HEK293 (cell line): Measurements from ENCODE around the gene CACHD1.

Experiments used
- CTCF ChIA-PET: fragments of 350-600 bp; formaldehyde crosslinking; extraction: SDS; loops from one replicate; lab custom pipeline; 2021; ENCODE audit warnings: antibody characterized with exemption; lab: Yijun Ruan, JAX
- POLR2A ChIA-PET: fragments of 300-600 bp; formaldehyde crosslinking; extraction: SDS; loops from one replicate; lab custom pipeline; 2020; ENCODE audit warnings: antibody characterized with exemption, inconsistent platforms; lab: Yijun Ruan, JAX
- H3K27ac ChIP-seq: fragments of 200-500 bp; sonication (Bioruptor generic); 2 replicates; pipeline ENCODE4 v1.5.1; 2014; ENCODE audit warnings: low read depth, low read length, control low read depth, inconsistent platforms; ENCODE audit errors: extremely low read depth
- H3K36me3 ChIP-seq, 2 experiments: fragments of 200-500 bp in 1 of 2; sonication (Bioruptor generic) in 1 of 2; 1 replicate in 1 of 2; 2 replicates in 1 of 2; pipeline ENCODE4 v1.5.1; 2014 to 2017; ENCODE audit warnings: inconsistent platforms in 2 of 2, low read length in 2 of 2; ENCODE audit not compliant: control insufficient read depth in 2 of 2, insufficient read depth in 1 of 2
- H3K4me1 ChIP-seq: fragments of 200-500 bp; sonication (Bioruptor generic); 2 replicates; pipeline ENCODE4 v1.5.1; 2014; ENCODE audit warnings: mild to moderate bottlenecking, low read length, inconsistent platforms; ENCODE audit not compliant: control insufficient read depth, insufficient read depth
- H3K4me3 ChIP-seq: 2 replicates; pipeline ENCODE4 v1.5.1; 2011; ENCODE audit warnings: low read depth, mild to moderate bottlenecking, control low read depth, low read length, moderate library complexity
- H3K9me3 ChIP-seq: fragments of 200-500 bp; sonication (Bioruptor generic); 2 replicates; pipeline ENCODE4 v1.5.1; 2014; ENCODE audit warnings: low read depth, low read length, inconsistent platforms; ENCODE audit not compliant: control insufficient read depth, insufficient read depth
- YY2 ChIP-seq: fragments of 450-650 bp; formaldehyde crosslinking; IDR thresholded peaks from 2 replicates; pipeline ENCODE4 v1.5.1; 2016; ENCODE audit warnings: missing biosample characterization, missing genetic modification characterization
- ZBTB7A ChIP-seq: fragments of 450-650 bp; formaldehyde crosslinking; IDR thresholded peaks from 2 replicates; pipeline ENCODE4 v1.5.1; 2016; ENCODE audit warnings: low read depth, missing biosample characterization, missing genetic modification characterization
- ZFP69B ChIP-seq: fragments of 450-650 bp; formaldehyde crosslinking; IDR thresholded peaks from 2 replicates; pipeline ENCODE4 v1.5.1; 2016; ENCODE audit warnings: missing biosample characterization, missing genetic modification characterization
- ZIC2 ChIP-seq: fragments of 450-650 bp; formaldehyde crosslinking; IDR thresholded peaks from 2 replicates; pipeline ENCODE4 v1.5.1; 2016; ENCODE audit warnings: missing biosample characterization, missing genetic modification characterization
- ZNF121 ChIP-seq: fragments of 450-650 bp; formaldehyde crosslinking; IDR thresholded peaks from 2 replicates; pipeline ENCODE4 v1.5.1; 2016; ENCODE audit warnings: missing biosample characterization, missing genetic modification characterization
- ZNF155 ChIP-seq: fragments of 450-650 bp; formaldehyde crosslinking; IDR thresholded peaks from 2 replicates; pipeline ENCODE4 v1.5.1; 2016; ENCODE audit warnings: missing biosample characterization, missing genetic modification characterization
- ZNF175 ChIP-seq: fragments of 450-650 bp; formaldehyde crosslinking; IDR thresholded peaks from 2 replicates; pipeline ENCODE4 v1.5.1; 2016; ENCODE audit warnings: missing biosample characterization, missing genetic modification characterization
- ZNF19 ChIP-seq: fragments of 450-650 bp; formaldehyde crosslinking; IDR thresholded peaks from 2 replicates; pipeline ENCODE4; 2016; ENCODE audit warnings: missing biosample characterization, missing genetic modification characterization, low read depth
- ZNF2 ChIP-seq: fragments of 450-650 bp; formaldehyde crosslinking; IDR thresholded peaks from 2 replicates; pipeline ENCODE4 v1.5.1; 2016; ENCODE audit warnings: missing biosample characterization, missing genetic modification characterization
- ZNF248 ChIP-seq: fragments of 450-650 bp; formaldehyde crosslinking; IDR thresholded peaks from 2 replicates; pipeline ENCODE4 v1.5.1; 2017; ENCODE audit warnings: missing biosample characterization, missing genetic modification characterization
- ZNF274 ChIP-seq, 2 experiments: fragments of 200-500 bp in 1 of 2; fragments of 450-650 bp in 1 of 2; sonication (Bioruptor generic) in 1 of 2; formaldehyde crosslinking in 1 of 2; IDR thresholded peaks; 2 replicates each; pipeline versions ENCODE4 v1.5.1 to v1.6.1; 2014 to 2016; ENCODE audit warnings: borderline replicate concordance in 1 of 2, inconsistent platforms in 1 of 2, low read length in 1 of 2, missing biosample characterization in 1 of 2, missing genetic modification characterization in 1 of 2
- ZNF280D ChIP-seq: fragments of 450-650 bp; formaldehyde crosslinking; IDR thresholded peaks from 2 replicates; pipeline ENCODE4 v1.5.1; 2016; ENCODE audit warnings: missing biosample characterization, missing genetic modification characterization
- ZNF404 ChIP-seq: fragments of 450-650 bp; formaldehyde crosslinking; IDR thresholded peaks from 2 replicates; pipeline ENCODE4 v1.5.1; 2017; ENCODE audit warnings: missing biosample characterization, missing genetic modification characterization
- ZNF513 ChIP-seq: fragments of 450-650 bp; IDR thresholded peaks from 2 replicates; pipeline ENCODE4 v1.5.1; 2018; ENCODE audit warnings: missing biosample characterization, missing genetic modification characterization
- ZNF548 ChIP-seq: fragments of 450-650 bp; formaldehyde crosslinking; IDR thresholded peaks from 2 replicates; pipeline ENCODE4 v1.5.1; 2016; ENCODE audit warnings: missing biosample characterization, missing genetic modification characterization
- ZNF600 ChIP-seq: fragments of 450-650 bp; formaldehyde crosslinking; IDR thresholded peaks from 2 replicates; pipeline ENCODE4 v1.5.1; 2016; ENCODE audit warnings: missing biosample characterization, missing genetic modification characterization
- ZNF610 ChIP-seq: fragments of 450-650 bp; formaldehyde crosslinking; IDR thresholded peaks from 2 replicates; pipeline ENCODE4 v1.5.1; 2016; ENCODE audit warnings: missing biosample characterization, missing genetic modification characterization, borderline replicate concordance
- ZNF837 ChIP-seq: fragments of 450-650 bp; formaldehyde crosslinking; IDR thresholded peaks from 2 replicates; pipeline ENCODE4 v1.5.1; 2016; ENCODE audit warnings: missing biosample characterization, missing genetic modification characterization
- ZXDB ChIP-seq: fragments of 450-650 bp; formaldehyde crosslinking; IDR thresholded peaks from 2 replicates; pipeline ENCODE4 v1.5.1; 2016; ENCODE audit warnings: missing biosample characterization, missing genetic modification characterization
- TF ChIP-seq, protein P1 (sequence below): fragments of 450-650 bp; formaldehyde crosslinking; IDR thresholded peaks from 2 replicates; pipeline ENCODE4 v1.5.1; 2016; ENCODE audit warnings: missing biosample characterization, missing genetic modification characterization
- TF ChIP-seq, protein P2 (sequence below): fragments of 450-650 bp; formaldehyde crosslinking; IDR thresholded peaks from 2 replicates; pipeline ENCODE4 v1.5.1; 2016; ENCODE audit warnings: missing biosample characterization, missing genetic modification characterization, low read depth

Gene CACHD1

GRCh38 chr1:64650411-64650810 is 180.5 kb downstream of the CACHD1 start (continued):
- TF ChIP-seq, protein P1, sequence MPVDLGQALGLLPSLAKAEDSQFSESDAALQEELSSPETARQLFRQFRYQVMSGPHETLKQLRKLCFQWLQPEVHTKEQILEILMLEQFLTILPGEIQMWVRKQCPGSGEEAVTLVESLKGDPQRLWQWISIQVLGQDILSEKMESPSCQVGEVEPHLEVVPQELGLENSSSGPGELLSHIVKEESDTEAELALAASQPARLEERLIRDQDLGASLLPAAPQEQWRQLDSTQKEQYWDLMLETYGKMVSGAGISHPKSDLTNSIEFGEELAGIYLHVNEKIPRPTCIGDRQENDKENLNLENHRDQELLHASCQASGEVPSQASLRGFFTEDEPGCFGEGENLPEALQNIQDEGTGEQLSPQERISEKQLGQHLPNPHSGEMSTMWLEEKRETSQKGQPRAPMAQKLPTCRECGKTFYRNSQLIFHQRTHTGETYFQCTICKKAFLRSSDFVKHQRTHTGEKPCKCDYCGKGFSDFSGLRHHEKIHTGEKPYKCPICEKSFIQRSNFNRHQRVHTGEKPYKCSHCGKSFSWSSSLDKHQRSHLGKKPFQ, result no peak
- TF ChIP-seq YY2 (tag by site-specific recombination) (no peak), ZNF404 (no peak)

GRCh38 chr1:64651841-64652240 is 181.9 kb downstream of the CACHD1 start:
- H3K4me3 ChIP-seq, result no peak overlapping the region
- TF ChIP-seq ZFP69B (tag by site-specific recombination), result no peak
- no peak for TF ChIP-seq ZBTB7A (tag by site-specific recombination)
- no peak for TF ChIP-seq ZNF837 (tag by site-specific recombination)
- TF ChIP-seq ZNF610, result no peak
- TF ChIP-seq ZNF2 (tag by site-specific recombination), result no peak
- H3K4me1 ChIP-seq, result no peaks in the 10 kb centered on the region
- H3K36me3 ChIP-seq, result peaks cover 0 to 45% of the 10 kb centered on the region in 2 experiments; a peak in 2 of 3 replicates
- H3K27ac ChIP-seq, result no peak overlapping the region
- no peaks in the 10 kb centered on the region for H3K9me3 ChIP-seq
- POLR2A ChIA-PET, result no interaction called here
- CTCF ChIA-PET, result interaction anchor here (1.5 kb wide), 1 partner anchor 23 kb away, joined by 5 read pairs; no protein-coding TSS in a partner anchor

DNA sequence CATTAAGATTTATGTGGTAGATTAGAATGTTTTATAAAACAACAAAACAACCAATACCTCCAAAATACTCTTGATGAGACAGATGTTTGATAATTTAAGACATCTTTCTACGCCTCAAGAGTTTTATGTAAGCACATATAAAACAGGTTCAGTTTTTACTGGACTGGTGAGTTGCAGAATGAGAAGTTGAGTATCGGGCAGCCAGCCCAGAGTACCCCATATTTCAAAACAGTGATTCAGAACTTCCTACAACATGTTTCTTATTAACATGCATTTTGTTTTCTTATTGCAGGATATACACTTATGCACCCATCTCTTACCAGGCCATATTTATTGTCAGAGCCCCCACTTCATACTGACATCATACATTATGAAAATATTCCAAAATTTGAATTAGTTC is 183.5 kb downstream of the CACHD1 start:
- CTCF ChIA-PET, result no interaction called here
- POLR2A ChIA-PET, result no interaction called here
- H3K4me3 ChIP-seq, result no peak overlapping the region
- H3K9me3 ChIP-seq, result no peaks in the 10 kb centered on the region
- TF ChIP-seq ZXDB (tag by site-specific recombination) (no peak), ZNF513 (tag by site-specific recombination) (no peak), ZNF248 (tag by site-specific recombination) (no peak), ZNF600 (no peak), ZNF155 (tag by site-specific recombination) (no peak), ZNF19 (no peak), ZNF280D (tag by site-specific recombination) (no peak), ZNF121 (tag by site-specific recombination) (no peak), ZNF175 (tag by site-specific recombination) (no peak), ZNF548 (tag by site-specific recombination) (no peak), ZNF274 (IDR thresholded peaks at IDR 0.05; ENCODE audit: low read length) (no peak), ZNF274 (tag by site-specific recombination; IDR thresholded peaks at IDR 0.05; ENCODE audit: borderline replicate concordance) (no peak), ZIC2 (no peak)
- TF ChIP-seq, protein P2, sequence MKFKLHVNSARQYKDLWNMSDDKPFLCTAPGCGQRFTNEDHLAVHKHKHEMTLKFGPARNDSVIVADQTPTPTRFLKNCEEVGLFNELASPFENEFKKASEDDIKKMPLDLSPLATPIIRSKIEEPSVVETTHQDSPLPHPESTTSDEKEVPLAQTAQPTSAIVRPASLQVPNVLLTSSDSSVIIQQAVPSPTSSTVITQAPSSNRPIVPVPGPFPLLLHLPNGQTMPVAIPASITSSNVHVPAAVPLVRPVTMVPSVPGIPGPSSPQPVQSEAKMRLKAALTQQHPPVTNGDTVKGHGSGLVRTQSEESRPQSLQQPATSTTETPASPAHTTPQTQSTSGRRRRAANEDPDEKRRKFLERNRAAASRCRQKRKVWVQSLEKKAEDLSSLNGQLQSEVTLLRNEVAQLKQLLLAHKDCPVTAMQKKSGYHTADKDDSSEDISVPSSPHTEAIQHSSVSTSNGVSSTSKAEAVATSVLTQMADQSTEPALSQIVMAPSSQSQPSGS (tag by site-specific recombination), result no peak
- TF ChIP-seq, all 188 proteins: peak for 0
- Histone ChIP-seq H3K36me3 (peaks cover 0 to 48% of the 10 kb centered on the region in 2 experiments; a peak in 2 of 3 replicates), H3K27ac (no peak overlapping the region), H3K4me1 (no peaks in the 10 kb centered on the region)
